ENCODE results near the gene CUL5. TPM values are rescaled to one million over a fixed set of nuclear protein-coding genes. Genes with fewer than 3 reads are reported as not detected.
A peak's percentile ranks its signal among the peaks of the same experiment; 100 is the strongest.
"Not testable (repeated sequence)": the region's sequence is repeated elsewhere in the genome, so short reads cannot be mapped to it uniquely, and the experiment has no call there.

Gene CUL5
- total and polyA plus RNA-seq, 2 donors (not counting 1 experiment from before 2014, with no cell fraction given) = 22.9 to 28.2 TPM

DNA sequence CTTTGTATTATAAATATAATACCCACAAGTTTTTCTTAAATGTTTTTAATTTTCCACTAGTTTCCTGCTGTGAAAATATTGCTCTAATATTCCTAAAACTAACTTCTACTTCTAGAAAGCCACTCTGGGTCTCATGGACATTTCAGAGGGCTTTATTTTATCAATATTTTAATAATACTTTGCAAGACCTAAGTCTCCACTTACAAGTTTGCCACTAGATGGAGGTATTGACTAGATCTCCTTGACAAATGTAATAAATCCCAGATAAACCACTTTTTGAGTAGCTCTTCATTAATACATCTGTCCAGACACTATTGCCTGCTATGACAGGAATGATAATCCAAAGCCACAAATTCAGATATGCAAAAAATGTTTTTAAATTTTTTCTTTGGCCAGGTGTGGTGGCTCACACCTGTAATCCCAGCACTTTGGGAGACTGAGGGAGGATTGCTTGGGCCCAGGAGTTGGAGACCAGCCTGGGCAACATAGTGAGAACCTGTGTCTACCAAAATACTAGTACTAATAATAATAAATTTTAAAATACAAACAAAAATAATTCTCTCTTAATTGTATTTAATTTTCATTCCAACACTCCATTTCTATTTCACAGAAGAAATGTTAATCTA, 109.2 kb downstream of the CUL5 start:
- no peaks in the 10 kb centered on the region for H3K27me3 ChIP-seq (ENCODE audit: control insufficient read depth, insufficient read depth, low read length)
- H2AFZ ChIP-seq (ENCODE audit: low read length) = no peak overlapping the region
- no peaks in the 10 kb centered on the region for H4K20me1 ChIP-seq (ENCODE audit: control insufficient read depth, extremely low read depth, insufficient read depth, low read length)
- peaks cover 8% of the 10 kb centered on the region for H3K79me2 ChIP-seq (ENCODE audit: control insufficient read depth, insufficient read depth, low read length)
- no peak overlapping the region for H3K27ac ChIP-seq (ENCODE audit: insufficient read depth, low read length)
- no peaks in the 10 kb centered on the region for H3K36me3 ChIP-seq (ENCODE audit: control insufficient read depth, insufficient read depth, low read length)
- no peaks in the 10 kb centered on the region for H3K9me3 ChIP-seq (ENCODE audit: control insufficient read depth, insufficient read depth, low read depth, low read length)
- DNase-seq (ENCODE audit: low read depth in 2 of 2) = peak; percentile 60 to 82
- peaks cover 4% of the 10 kb centered on the region for H3K4me1 ChIP-seq (ENCODE audit: control insufficient read depth, extremely low read depth, insufficient read depth, low read length)
- H3K9ac ChIP-seq (ENCODE audit: insufficient read depth, low read length) = no peak overlapping the region
- H3K4me3 ChIP-seq (replicated peaks in 1 of 4; ENCODE audit: control extremely low read depth in 1 of 4, insufficient read depth in 1 of 4, low read depth in 3 of 4, low read length in 4 of 4) = no peak overlapping the region
- no peak for TF ChIP-seq EZH2 (IDR thresholded peaks at IDR 0.05; ENCODE audit: low read length, missing control alignments)
- TF ChIP-seq, protein P1, sequence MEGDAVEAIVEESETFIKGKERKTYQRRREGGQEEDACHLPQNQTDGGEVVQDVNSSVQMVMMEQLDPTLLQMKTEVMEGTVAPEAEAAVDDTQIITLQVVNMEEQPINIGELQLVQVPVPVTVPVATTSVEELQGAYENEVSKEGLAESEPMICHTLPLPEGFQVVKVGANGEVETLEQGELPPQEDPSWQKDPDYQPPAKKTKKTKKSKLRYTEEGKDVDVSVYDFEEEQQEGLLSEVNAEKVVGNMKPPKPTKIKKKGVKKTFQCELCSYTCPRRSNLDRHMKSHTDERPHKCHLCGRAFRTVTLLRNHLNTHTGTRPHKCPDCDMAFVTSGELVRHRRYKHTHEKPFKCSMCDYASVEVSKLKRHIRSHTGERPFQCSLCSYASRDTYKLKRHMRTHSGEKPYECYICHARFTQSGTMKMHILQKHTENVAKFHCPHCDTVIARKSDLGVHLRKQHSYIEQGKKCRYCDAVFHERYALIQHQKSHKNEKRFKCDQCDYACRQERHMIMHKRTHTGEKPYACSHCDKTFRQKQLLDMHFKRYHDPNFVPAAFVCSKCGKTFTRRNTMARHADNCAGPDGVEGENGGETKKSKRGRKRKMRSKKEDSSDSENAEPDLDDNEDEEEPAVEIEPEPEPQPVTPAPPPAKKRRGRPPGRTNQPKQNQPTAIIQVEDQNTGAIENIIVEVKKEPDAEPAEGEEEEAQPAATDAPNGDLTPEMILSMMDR (conservative IDR thresholded peaks at IDR 0.05 in 1 of 2, IDR thresholded peaks at IDR 0.05 in 1 of 2; ENCODE audit: low read depth in 1 of 2, low read length in 2 of 2) = peak; percentile 37 to 60
- H3K4me2 ChIP-seq (ENCODE audit: extremely low read depth, insufficient read depth, low read length) = no peak overlapping the region

DNA sequence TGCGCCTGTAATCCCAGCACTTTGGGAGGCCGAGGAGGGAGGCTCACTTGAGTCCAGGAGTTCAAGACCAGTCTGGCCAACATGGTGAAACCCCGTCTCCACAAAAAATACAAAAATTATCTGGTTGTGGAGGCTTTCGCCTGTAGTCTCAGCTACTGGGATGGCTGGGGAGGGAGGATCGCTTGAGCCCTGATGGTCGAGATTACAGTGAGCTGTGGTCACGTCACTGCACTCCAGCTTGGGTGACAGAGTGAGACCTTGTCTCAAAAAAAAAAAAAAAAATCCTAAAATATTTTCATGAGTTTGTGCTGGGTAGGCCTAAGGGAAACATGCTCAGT, 112.2 kb downstream of the CUL5 start:
- peaks cover 26% of the 10 kb centered on the region for H3K79me2 ChIP-seq (ENCODE audit: control insufficient read depth, insufficient read depth, low read length)
- H4K20me1 ChIP-seq (ENCODE audit: control insufficient read depth, extremely low read depth, insufficient read depth, low read length); H3K36me3 ChIP-seq (ENCODE audit: control insufficient read depth, insufficient read depth, low read length); H3K27me3 ChIP-seq (ENCODE audit: control insufficient read depth, insufficient read depth, low read length); H3K4me1 ChIP-seq (ENCODE audit: control insufficient read depth, extremely low read depth, insufficient read depth, low read length); DNase-seq (ENCODE audit: low read depth in 2 of 2); H3K9me3 ChIP-seq (ENCODE audit: control insufficient read depth, insufficient read depth, low read depth, low read length); H3K9ac ChIP-seq (ENCODE audit: insufficient read depth, low read length): not testable (repeated sequence)
- H2AFZ ChIP-seq (ENCODE audit: low read length) = peak overlapping the region; percentile 61
- peak overlapping the region; percentile 89 for H3K4me2 ChIP-seq (ENCODE audit: extremely low read depth, insufficient read depth, low read length)
- H3K4me3 ChIP-seq (replicated peaks in 1 of 4; ENCODE audit: control extremely low read depth in 1 of 4, insufficient read depth in 1 of 4, low read depth in 3 of 4, low read length in 4 of 4) = peak overlapping the region; percentile 73 to 91 (median 84)
- peak overlapping the region; percentile 84 for H3K27ac ChIP-seq (ENCODE audit: insufficient read depth, low read length)

DNA sequence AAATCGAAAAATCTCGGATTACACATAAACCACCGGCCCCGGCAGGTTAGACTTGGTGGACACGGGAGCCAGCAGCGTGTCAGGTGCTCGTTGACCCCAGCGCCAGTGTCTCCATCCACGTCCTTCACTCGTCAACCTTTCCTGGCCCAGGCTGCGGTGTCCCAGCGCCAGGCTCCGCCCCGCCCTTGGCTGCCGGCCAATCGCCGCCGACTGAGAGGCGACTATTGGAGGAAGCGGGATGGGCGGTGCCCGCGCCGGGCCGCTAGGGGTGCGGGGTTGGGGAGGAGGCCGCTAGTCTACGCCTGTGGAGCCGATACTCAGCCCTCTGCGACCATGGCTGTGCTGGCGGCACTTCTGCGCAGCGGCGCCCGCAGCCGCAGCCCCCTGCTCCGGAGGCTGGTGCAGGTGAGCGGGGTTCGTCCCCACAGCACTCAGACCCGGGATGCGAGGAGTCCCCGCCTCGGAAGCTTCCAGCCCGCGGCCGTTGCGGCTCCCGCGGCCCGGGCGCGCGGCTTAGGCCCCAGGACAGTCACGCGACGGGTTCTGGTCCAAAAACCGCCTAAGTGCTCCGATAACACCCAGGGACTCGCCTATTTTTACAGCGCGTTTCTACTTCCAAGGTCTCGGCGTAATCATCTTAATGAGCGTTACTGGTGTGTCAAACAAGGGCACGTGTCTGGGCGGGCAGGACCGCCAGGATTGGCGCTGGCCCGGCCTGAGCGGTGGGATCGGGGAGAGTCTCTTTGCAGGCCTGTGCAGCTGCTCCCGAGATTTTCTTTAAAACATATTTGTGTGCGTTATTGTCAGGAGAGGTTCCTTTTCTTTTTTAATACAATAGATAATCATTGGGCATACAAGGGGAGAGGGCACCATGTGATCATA, 112.8 kb downstream of the CUL5 start, which contains the start of gene ACAT1:
ACAT1 (plus strand) TSS at position 294 of the 882 bp plus-strand sequence; CDS start at position 334, 40 bp downstream.
- H3K79me2 ChIP-seq (ENCODE audit: control insufficient read depth, insufficient read depth, low read length) = peaks cover 30% of the 10 kb centered on the region
- H2AFZ ChIP-seq (ENCODE audit: low read length) = peak within 1 kb of the TSS; percentile 84
- H3K4me2 ChIP-seq (ENCODE audit: extremely low read depth, insufficient read depth, low read length) = peak within 1 kb of the TSS; percentile 89
- H3K36me3 ChIP-seq (ENCODE audit: control insufficient read depth, insufficient read depth, low read length) = no peaks in the 10 kb centered on the region
- peak within 1 kb of the TSS; percentile 86 for H3K9ac ChIP-seq (ENCODE audit: insufficient read depth, low read length)
- DNase-seq (ENCODE audit: low read depth in 2 of 2) = peak; percentile 85 to 89
- H3K4me3 ChIP-seq (replicated peaks in 1 of 4; ENCODE audit: control extremely low read depth in 1 of 4, insufficient read depth in 1 of 4, low read depth in 3 of 4, low read length in 4 of 4) = peak within 1 kb of the TSS; percentile 73 to 91 (median 84)
- no peaks in the 10 kb centered on the region for H4K20me1 ChIP-seq (ENCODE audit: control insufficient read depth, extremely low read depth, insufficient read depth, low read length)
- H3K9me3 ChIP-seq (ENCODE audit: control insufficient read depth, insufficient read depth, low read depth, low read length) = no peaks in the 10 kb centered on the region
- TF ChIP-seq, protein P1 (conservative IDR thresholded peaks at IDR 0.05 in 1 of 2, IDR thresholded peaks at IDR 0.05 in 1 of 2; ENCODE audit: low read depth in 1 of 2, low read length in 2 of 2) = peak in 1 of 2 donors; percentile 16
- no peak for TF ChIP-seq EZH2 (IDR thresholded peaks at IDR 0.05; ENCODE audit: low read length, missing control alignments)
- H3K4me1 ChIP-seq (ENCODE audit: control insufficient read depth, extremely low read depth, insufficient read depth, low read length) = no peaks in the 10 kb centered on the region
- peak within 1 kb of the TSS; percentile 84 for H3K27ac ChIP-seq (ENCODE audit: insufficient read depth, low read length)
- H3K27me3 ChIP-seq (ENCODE audit: control insufficient read depth, insufficient read depth, low read length) = no peaks in the 10 kb centered on the region

Data from fibroblast of lung (primary cell).